Right ventricle myocardium inferior (tissue), 1 donor: Measurements from ENCODE around the gene C4BPA. TPM values are rescaled to one million over a fixed set of nuclear protein-coding genes. Genes with fewer than 3 reads are reported as not detected.

Experiments used
- ATAC-seq: fragments of 200-7000 bp; cut with Tn5 transposase; one replicate; pipeline ENCODE4 v1.9.1; 2020; ENCODE audit warnings: mild to moderate bottlenecking, moderate library complexity
- DNase-seq: peaks from one replicate; pipeline ENCODE4 v3.0.0; 2021; ENCODE audit errors: missing footprints
- intact Hi-C: fragments of 100-400 bp; cut with DNase I; formaldehyde crosslinking; loops from one replicate; pipeline ENCODE4 v1.11.0; 2022
- long read RNA-seq: library from polyadenylated mRNA; unstranded; transcript quantifications from one replicate; pipeline ENCODE4 v2.0.0, GENCODE V29; 2021
- total RNA-seq: library from RNA; stranded (reverse); fragmentation: NEBNext Ultra II Directional; extraction: Animal tissue kit (Norgen Biotek cat#: 25700); gene quantifications from one replicate; pipeline ENCODE4 v1.2.1, GENCODE V29; 2021
- donor health status: DM: no; HTN: yes; CAD: no; lungs with severe emphysema.

C4BPA gene
- not detected for total RNA-seq
- long read RNA-seq, result 0 reads

GRCh38 chr1:207103892-207104373, at the start of gene C4BPA:
C4BPA (plus strand) TSS chr1:207104233; CDS start chr1:207113026, 8,793 bp downstream.
- no peak for ATAC-seq
- intact Hi-C loops, result no loop called here
- DNase-seq, result no peak

GRCh38 chr1:207054491-207054890, 49.5 kb upstream of the C4BPA start:
- ATAC-seq (no peak), DNase-seq (no peak)
- intact Hi-C loops, result loop anchor here (10.0 kb wide), 1 partner anchor 260 kb away; no protein-coding TSS in a partner anchor

- ATAC-seq (no peak), DNase-seq (no peak)
- intact Hi-C loops, result loop anchor here (10.0 kb wide), 1 partner anchor 259 kb away; no protein-coding TSS in a partner anchor
Measured at GRCh38 chr1:207055386-207056001, 48.5 kb upstream of the C4BPA start.

GRCh38 chr1:207056673-207057072, 47.4 kb upstream of the C4BPA start:
- ATAC-seq (no peak), DNase-seq (no peak)
- intact Hi-C loops, result loop anchor here (10.0 kb wide), 1 partner anchor 258 kb away; no protein-coding TSS in a partner anchor

GRCh38 chr1:207058252-207058651, 45.8 kb upstream of the C4BPA start:
- ATAC-seq, result no peak
- no peak for DNase-seq
- intact Hi-C loops, result loop anchor here (10.0 kb wide), 1 partner anchor 257 kb away; no protein-coding TSS in a partner anchor

- intact Hi-C loops, result loop anchor here (10.0 kb wide), 1 partner anchor 256 kb away; no protein-coding TSS in a partner anchor
- no peak for ATAC-seq
Measured at GRCh38 chr1:207058878-207059867, 44.9 kb upstream of the C4BPA start.

GRCh38 chr1:207059881-207060280, 44.2 kb upstream of the C4BPA start:
- intact Hi-C loops, result loop anchor here (10.0 kb wide), 1 partner anchor 255 kb away; no protein-coding TSS in a partner anchor
- DNase-seq (no peak), ATAC-seq (no peak)

More at GRCh38 chr1:207058878-207059867, 44.9 kb upstream of the C4BPA start:
- DNase-seq, result no peak

- DNase-seq (no peak), ATAC-seq (no peak)
- intact Hi-C loops, result no loop called here
Measured at GRCh38 chr1:207060596-207060995, 43.4 kb upstream of the C4BPA start.

- DNase-seq, result no peak
- no peak for ATAC-seq
- intact Hi-C loops, result no loop called here
Measured at GRCh38 chr1:207062058-207062457, 42.0 kb upstream of the C4BPA start.

- intact Hi-C loops, result no loop called here
- no peak for ATAC-seq
- no peak for DNase-seq
Measured at GRCh38 chr1:207063014-207063413, 41.0 kb upstream of the C4BPA start.

- ATAC-seq (peak; percentile 73), DNase-seq (no peak)
- intact Hi-C loops, result no loop called here
Measured at GRCh38 chr1:207064561-207064960, 39.5 kb upstream of the C4BPA start.

GRCh38 chr1:207067185-207067584, 36.8 kb upstream of the C4BPA start:
- intact Hi-C loops, result no loop called here
- no peak for ATAC-seq
- no peak for DNase-seq

- ATAC-seq (no peak), DNase-seq (no peak)
- intact Hi-C loops, result no loop called here
Measured at GRCh38 chr1:207067665-207068064, 36.4 kb upstream of the C4BPA start.

GRCh38 chr1:207069061-207069460, 35.0 kb upstream of the C4BPA start:
- intact Hi-C loops, result no loop called here
- ATAC-seq (peak; percentile 22), DNase-seq (no peak)

- DNase-seq, result peak; percentile 73
- ATAC-seq, result peak; percentile 67
- intact Hi-C loops, result loop anchor here (10.0 kb wide), 1 partner anchor 135 kb away; no protein-coding TSS in a partner anchor
Measured at GRCh38 chr1:207069858-207070506, 34.1 kb upstream of the C4BPA start.

- ATAC-seq, result no peak
- intact Hi-C loops, result loop anchor here (10.0 kb wide), 1 partner anchor 136 kb away; no protein-coding TSS in a partner anchor
Measured at GRCh38 chr1:207070811-207071210, 33.2 kb upstream of the C4BPA start.

GRCh38 chr1:207071426-207071825, 32.6 kb upstream of the C4BPA start:
- no peak for DNase-seq
- no peak for ATAC-seq
- intact Hi-C loops, result loop anchor here (10.0 kb wide), 1 partner anchor 137 kb away; no protein-coding TSS in a partner anchor

More at GRCh38 chr1:207070811-207071210, 33.2 kb upstream of the C4BPA start:
- DNase-seq, result no peak

GRCh38 chr1:207072233-207072632, 31.8 kb upstream of the C4BPA start:
- ATAC-seq, result no peak
- intact Hi-C loops, result loop anchor here (10.0 kb wide), 1 partner anchor 137 kb away; no protein-coding TSS in a partner anchor
- DNase-seq, result no peak
